Measurements from ENCODE around the gene CASTOR2.
"Not testable (repeated sequence)": the region's sequence is repeated elsewhere in the genome, so short reads cannot be mapped to it uniquely, and the experiment has no call there.

CASTOR2 gene

GRCh38 chr7:75055830-75056772, 91.6 kb downstream of the CASTOR2 start:
- no peak for DNase-seq

- no peak for DNase-seq
Measured at GRCh38 chr7:75058406-75058805, 93.9 kb downstream of the CASTOR2 start.

- no peak for DNase-seq
Measured at GRCh38 chr7:75064291-75064690, 99.8 kb downstream of the CASTOR2 start.

GRCh38 chr7:75064801-75065200, 100.3 kb downstream of the CASTOR2 start:
- no peak for DNase-seq

- no peak for DNase-seq
Measured at GRCh38 chr7:75066521-75066920, 102.0 kb downstream of the CASTOR2 start.

- DNase-seq = no peak
Measured at GRCh38 chr7:75072981-75073283, 108.4 kb downstream of the CASTOR2 start.

DNA sequence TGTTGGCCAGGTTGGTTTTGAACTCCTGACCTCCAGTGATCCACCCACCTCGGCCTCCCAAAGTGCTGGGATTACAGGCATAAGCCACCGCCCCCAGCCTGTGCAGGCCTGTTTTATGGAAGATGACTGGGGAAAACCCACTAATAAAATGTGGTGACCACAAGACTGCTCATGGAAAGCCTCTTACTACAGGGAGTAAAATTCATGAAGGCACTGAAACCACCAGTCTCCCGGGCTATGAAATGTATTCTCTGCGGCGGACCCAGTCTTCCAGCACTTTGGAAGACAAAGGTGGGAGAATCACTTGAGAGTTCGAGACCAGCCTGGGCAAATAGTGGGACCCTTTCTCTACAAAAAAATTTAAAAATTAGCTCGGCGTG, 109.7 kb downstream of the CASTOR2 start:
- DNase-seq = not testable (repeated sequence)

Data from NCI-H2107 (cell line).